Activated naive CD8-positive, alpha-beta T cell treated with anti-CD3 and anti-CD28 coated beads for 36 hours (primary cell): ENCODE results near the gene PMPCA. TPM values are rescaled to one million over a fixed set of nuclear protein-coding genes. Genes with fewer than 3 reads are reported as not detected.

ENCODE experiments used
- DNase-seq: peaks from one replicate; pipeline ENCODE4 v3.0.0; 2021
- H3K27ac Mint-ChIP-seq: one replicate; pipeline ENCODE4 v1.8.0; 2022; ENCODE audit warnings: mild to moderate bottlenecking, moderate library complexity, mixed read lengths
- H3K27me3 Mint-ChIP-seq: one replicate; pipeline ENCODE4 v1.8.0; 2022; ENCODE audit warnings: mild to moderate bottlenecking, mixed read lengths
- H3K36me3 Mint-ChIP-seq: one replicate; pipeline ENCODE4 v1.8.0; 2021; ENCODE audit warnings: mild to moderate bottlenecking, mixed read lengths
- H3K4me1 Mint-ChIP-seq: one replicate; pipeline ENCODE4 v1.8.0; 2021; ENCODE audit warnings: mixed read lengths
- H3K4me3 Mint-ChIP-seq: one replicate; pipeline ENCODE4 v1.8.0; 2022; ENCODE audit warnings: mild to moderate bottlenecking, moderate library complexity, mixed read lengths
- H3K9me3 Mint-ChIP-seq: one replicate; pipeline ENCODE4 v1.8.0; 2022; ENCODE audit warnings: mixed read lengths
- total RNA-seq, 2 experiments: library from RNA; stranded (reverse); gene quantifications; one replicate each; pipeline ENCODE4 v1.2.3, GENCODE V29; 2021

The PMPCA gene
- total RNA-seq, 2 experiments from 2014 or later = 124 to 130 TPM

GRCh38 chr9:136457326-136457725 is 46.9 kb downstream of the PMPCA start:
- DNase-seq = no peak
- Mint-ChIP-seq H3K4me1 (no peaks in the 10 kb centered on the region), H3K27ac (no peak overlapping the region), H3K27me3 (no peaks in the 10 kb centered on the region), H3K36me3 (peaks cover 25% of the 10 kb centered on the region), H3K9me3 (no peaks in the 10 kb centered on the region), H3K4me3 (no peak overlapping the region)

- Mint-ChIP-seq H3K27ac (no peak overlapping the region), H3K36me3 (peaks cover 25% of the 10 kb centered on the region)
These were observed 49.0 kb downstream of the PMPCA start for GRCh38 chr9:136459425-136459824.

GRCh38 chr9:136460772-136461325 is 50.4 kb downstream of the PMPCA start:
- no peak overlapping the region for H3K27ac Mint-ChIP-seq
- H3K27me3 Mint-ChIP-seq = no peaks in the 10 kb centered on the region
- no peak for DNase-seq
- no peaks in the 10 kb centered on the region for H3K9me3 Mint-ChIP-seq
- peaks cover 29% of the 10 kb centered on the region for H3K36me3 Mint-ChIP-seq
- no peak overlapping the region for H3K4me3 Mint-ChIP-seq
- no peaks in the 10 kb centered on the region for H3K4me1 Mint-ChIP-seq

More at GRCh38 chr9:136459425-136459824, 49.0 kb downstream of the PMPCA start:
- Mint-ChIP-seq H3K27me3 (no peaks in the 10 kb centered on the region), H3K4me3 (no peak overlapping the region), H3K4me1 (no peaks in the 10 kb centered on the region), H3K9me3 (no peaks in the 10 kb centered on the region)
- no peak for DNase-seq

GRCh38 chr9:136462664-136463063 is 52.2 kb downstream of the PMPCA start:
- no peak overlapping the region for H3K4me3 Mint-ChIP-seq
- H3K36me3 Mint-ChIP-seq = peaks cover 29% of the 10 kb centered on the region
- H3K4me1 Mint-ChIP-seq = no peaks in the 10 kb centered on the region
- H3K27me3 Mint-ChIP-seq = no peaks in the 10 kb centered on the region
- no peaks in the 10 kb centered on the region for H3K9me3 Mint-ChIP-seq
- DNase-seq = no peak
- H3K27ac Mint-ChIP-seq = no peak overlapping the region

GRCh38 chr9:136463578-136463977 is 53.1 kb downstream of the PMPCA start:
- Mint-ChIP-seq H3K4me3 (no peak overlapping the region), H3K27ac (no peak overlapping the region), H3K27me3 (no peaks in the 10 kb centered on the region), H3K36me3 (peaks cover 29% of the 10 kb centered on the region), H3K9me3 (no peaks in the 10 kb centered on the region), H3K4me1 (no peaks in the 10 kb centered on the region)
- no peak for DNase-seq

GRCh38 chr9:136464241-136464640 is 53.8 kb downstream of the PMPCA start:
- Mint-ChIP-seq H3K27me3 (no peaks in the 10 kb centered on the region), H3K27ac (no peak overlapping the region), H3K4me1 (no peaks in the 10 kb centered on the region), H3K9me3 (no peaks in the 10 kb centered on the region), H3K4me3 (no peak overlapping the region), H3K36me3 (peaks cover 24% of the 10 kb centered on the region)
- DNase-seq = no peak

GRCh38 chr9:136465500-136466154 is 55.2 kb downstream of the PMPCA start:
- no peak for DNase-seq
- Mint-ChIP-seq H3K4me1 (no peaks in the 10 kb centered on the region), H3K27me3 (no peaks in the 10 kb centered on the region), H3K9me3 (no peaks in the 10 kb centered on the region), H3K27ac (no peak overlapping the region), H3K4me3 (no peak overlapping the region), H3K36me3 (peaks cover 16% of the 10 kb centered on the region)

GRCh38 chr9:136466155-136466541 is 55.7 kb downstream of the PMPCA start:
- Mint-ChIP-seq H3K27ac (no peak overlapping the region), H3K4me3 (no peak overlapping the region), H3K4me1 (no peaks in the 10 kb centered on the region), H3K36me3 (peaks cover 16% of the 10 kb centered on the region), H3K9me3 (no peaks in the 10 kb centered on the region), H3K27me3 (no peaks in the 10 kb centered on the region)
- no peak for DNase-seq

- no peak overlapping the region for H3K27ac Mint-ChIP-seq
- no peak overlapping the region for H3K4me3 Mint-ChIP-seq
- H3K9me3 Mint-ChIP-seq = no peaks in the 10 kb centered on the region
- no peaks in the 10 kb centered on the region for H3K27me3 Mint-ChIP-seq
- no peaks in the 10 kb centered on the region for H3K4me1 Mint-ChIP-seq
- H3K36me3 Mint-ChIP-seq = peaks cover 11% of the 10 kb centered on the region
- no peak for DNase-seq
These were observed 57.3 kb downstream of the PMPCA start for GRCh38 chr9:136467766-136468165.

GRCh38 chr9:136470356-136470755 is 59.9 kb downstream of the PMPCA start:
- no peaks in the 10 kb centered on the region for H3K27me3 Mint-ChIP-seq
- peaks cover 6% of the 10 kb centered on the region for H3K36me3 Mint-ChIP-seq
- no peak overlapping the region for H3K27ac Mint-ChIP-seq
- H3K9me3 Mint-ChIP-seq = no peaks in the 10 kb centered on the region
- no peak for DNase-seq
- H3K4me1 Mint-ChIP-seq = no peaks in the 10 kb centered on the region
- no peak overlapping the region for H3K4me3 Mint-ChIP-seq

GRCh38 chr9:136470792-136471469 is 60.5 kb downstream of the PMPCA start:
- Mint-ChIP-seq H3K27me3 (no peaks in the 10 kb centered on the region), H3K36me3 (peaks cover 4% of the 10 kb centered on the region), H3K9me3 (no peaks in the 10 kb centered on the region), H3K4me1 (no peaks in the 10 kb centered on the region), H3K4me3 (no peak overlapping the region), H3K27ac (no peak overlapping the region)
- no peak for DNase-seq

- Mint-ChIP-seq H3K4me1 (no peaks in the 10 kb centered on the region), H3K4me3 (no peak overlapping the region), H3K27ac (no peak overlapping the region), H3K9me3 (no peaks in the 10 kb centered on the region), H3K36me3 (peaks cover 4% of the 10 kb centered on the region), H3K27me3 (no peaks in the 10 kb centered on the region)
- no peak for DNase-seq
These were observed 61.5 kb downstream of the PMPCA start for GRCh38 chr9:136471802-136472487.

- peaks cover under 1% of the 10 kb centered on the region for H3K4me1 Mint-ChIP-seq
- no peak overlapping the region for H3K4me3 Mint-ChIP-seq
These were observed 62.3 kb downstream of the PMPCA start for GRCh38 chr9:136472640-136473353.

GRCh38 chr9:136473354-136473721 is 62.9 kb downstream of the PMPCA start:
- Mint-ChIP-seq H3K9me3 (no peaks in the 10 kb centered on the region), H3K4me1 (peaks cover 3% of the 10 kb centered on the region), H3K27ac (no peak overlapping the region), H3K4me3 (no peak overlapping the region), H3K36me3 (peaks cover 8% of the 10 kb centered on the region), H3K27me3 (no peaks in the 10 kb centered on the region)
- DNase-seq = no peak

More at GRCh38 chr9:136472640-136473353, 62.3 kb downstream of the PMPCA start:
- no peak for DNase-seq
- H3K36me3 Mint-ChIP-seq = peaks cover 4% of the 10 kb centered on the region
- no peaks in the 10 kb centered on the region for H3K9me3 Mint-ChIP-seq
- no peak overlapping the region for H3K27ac Mint-ChIP-seq
- H3K27me3 Mint-ChIP-seq = no peaks in the 10 kb centered on the region
